CD4-positive, alpha-beta T cell treated with Interleukin-10 for 1 hour (primary cell): Measurements from ENCODE around the gene CACNA1D.
A peak's percentile ranks its signal among the peaks of the same experiment; 100 is the strongest.

Experiments
- DNase-seq: peaks from one replicate; pipeline ENCODE4 v3.0.0-alpha.2; 2020

The CACNA1D gene

DNA sequence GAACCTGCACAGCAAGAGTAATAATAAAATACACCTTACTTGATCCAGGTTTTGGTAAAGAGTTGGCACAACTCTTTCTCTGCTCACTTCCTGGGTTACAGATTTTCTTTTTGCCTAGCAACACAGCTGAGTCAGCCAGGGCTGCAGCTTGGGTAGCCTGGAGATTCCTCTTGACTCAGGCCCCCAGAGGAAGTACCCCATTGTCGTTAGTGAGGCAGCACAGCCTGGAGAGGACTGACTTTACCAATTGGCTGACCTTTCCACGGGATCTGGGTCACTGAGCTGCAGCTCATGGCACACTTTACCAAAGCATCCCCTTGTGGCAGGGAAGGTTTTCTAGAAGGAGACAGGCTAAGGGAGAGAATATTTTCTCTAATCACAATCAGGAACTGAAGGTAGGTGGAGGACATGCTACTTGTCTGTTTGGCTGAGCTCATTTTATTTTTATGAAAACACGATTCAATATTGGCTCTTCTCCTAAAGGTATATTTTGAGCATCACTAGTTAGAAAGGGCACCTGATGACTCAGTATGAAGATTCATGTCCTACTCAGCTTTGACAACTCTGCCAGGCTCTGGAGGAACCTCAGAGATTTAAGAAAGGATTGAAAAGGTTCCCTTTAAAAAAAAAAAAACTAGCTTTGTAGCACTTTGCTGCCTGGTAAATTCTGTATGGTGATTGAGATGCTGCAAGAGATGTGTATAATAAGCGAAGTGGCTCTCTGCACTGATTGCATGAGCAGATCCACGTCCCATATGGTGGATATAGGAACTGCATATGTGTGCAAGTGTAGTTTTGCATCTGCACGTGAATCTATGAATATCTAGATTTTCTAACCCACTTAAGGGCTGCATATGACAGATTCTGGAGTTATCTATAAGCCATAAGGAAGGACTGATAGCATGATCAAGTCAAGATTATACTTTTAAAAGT is 227.0 kb downstream of the CACNA1D start:
- DNase-seq = no peak

GRCh38 chr3:53724566-53724965 is 230.2 kb downstream of the CACNA1D start:
- DNase-seq = no peak

DNA sequence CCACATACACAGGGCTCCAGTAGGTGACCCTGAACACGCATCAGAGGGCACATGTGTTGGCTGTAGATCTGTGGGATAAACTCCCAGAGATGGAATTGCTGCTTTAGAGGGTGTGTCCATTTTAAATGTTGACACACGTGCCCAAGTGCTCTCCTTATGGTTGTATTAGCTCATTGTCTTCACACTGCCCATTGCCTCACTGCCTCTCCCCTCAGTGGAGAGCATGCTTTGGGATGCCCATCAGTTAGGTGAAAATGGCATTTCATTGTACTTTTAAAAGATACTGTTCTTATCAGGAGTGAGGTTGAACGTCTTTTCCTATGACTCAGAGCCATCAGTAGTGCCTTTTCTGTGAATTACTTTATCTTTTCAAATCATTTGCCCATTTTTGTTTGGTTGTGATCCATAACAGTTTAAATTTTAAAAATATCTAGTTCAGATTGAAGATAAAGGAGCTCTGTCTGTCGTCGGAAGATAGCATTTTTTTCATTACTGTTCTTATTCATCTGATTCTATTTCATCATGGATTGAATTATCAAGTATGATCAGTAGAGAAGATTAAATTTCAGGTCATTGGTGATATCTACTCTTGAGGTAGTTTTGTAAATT is 231.1 kb downstream of the CACNA1D start:
- no peak for DNase-seq

- DNase-seq = no peak
Measured at GRCh38 chr3:53726643-53727042, 232.2 kb downstream of the CACNA1D start.

GRCh38 chr3:53728606-53729005 is 234.2 kb downstream of the CACNA1D start:
- DNase-seq = no peak

- DNase-seq = no peak
Measured at GRCh38 chr3:53729159-53729558, 234.7 kb downstream of the CACNA1D start.

DNA sequence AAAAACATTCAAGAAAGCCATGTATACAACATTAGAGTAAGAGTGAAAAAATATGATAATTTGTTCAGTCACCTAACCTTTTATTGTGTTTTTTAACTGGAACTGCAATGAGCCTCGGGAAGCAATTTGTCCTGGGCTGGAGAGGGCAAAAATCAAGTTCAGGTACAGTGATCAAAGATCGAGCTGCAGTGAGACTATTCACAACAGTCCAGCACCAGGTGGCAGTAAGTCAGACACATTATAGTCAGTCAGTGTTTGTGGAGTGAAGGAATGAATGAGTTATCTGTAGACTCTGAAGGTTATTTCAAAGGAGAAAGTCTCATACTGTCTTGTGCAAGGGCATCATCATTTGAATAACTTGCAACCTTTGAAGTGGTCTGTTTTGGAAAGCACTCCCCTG is 235.2 kb downstream of the CACNA1D start:
- no peak for DNase-seq

DNA sequence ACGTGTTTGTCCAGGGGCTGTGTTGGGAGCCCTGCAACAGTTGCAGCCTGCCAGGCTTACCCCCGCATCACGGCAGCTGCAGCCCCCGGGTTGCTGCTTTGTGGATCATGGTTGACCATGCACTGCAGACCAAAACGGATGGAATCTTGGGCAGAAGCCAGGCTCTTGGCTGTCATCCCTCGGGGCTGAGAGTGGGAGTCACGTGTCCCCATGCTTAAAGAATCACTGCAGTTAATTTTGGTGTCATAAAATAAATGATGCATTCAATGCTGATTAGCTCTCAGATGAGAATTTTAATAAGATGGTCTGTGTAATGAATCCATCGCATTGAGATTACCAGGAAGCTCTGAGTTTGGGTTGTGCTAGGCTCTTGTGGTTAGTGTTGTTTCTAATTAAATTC is 236.2 kb downstream of the CACNA1D start:
- DNase-seq = no peak

DNA sequence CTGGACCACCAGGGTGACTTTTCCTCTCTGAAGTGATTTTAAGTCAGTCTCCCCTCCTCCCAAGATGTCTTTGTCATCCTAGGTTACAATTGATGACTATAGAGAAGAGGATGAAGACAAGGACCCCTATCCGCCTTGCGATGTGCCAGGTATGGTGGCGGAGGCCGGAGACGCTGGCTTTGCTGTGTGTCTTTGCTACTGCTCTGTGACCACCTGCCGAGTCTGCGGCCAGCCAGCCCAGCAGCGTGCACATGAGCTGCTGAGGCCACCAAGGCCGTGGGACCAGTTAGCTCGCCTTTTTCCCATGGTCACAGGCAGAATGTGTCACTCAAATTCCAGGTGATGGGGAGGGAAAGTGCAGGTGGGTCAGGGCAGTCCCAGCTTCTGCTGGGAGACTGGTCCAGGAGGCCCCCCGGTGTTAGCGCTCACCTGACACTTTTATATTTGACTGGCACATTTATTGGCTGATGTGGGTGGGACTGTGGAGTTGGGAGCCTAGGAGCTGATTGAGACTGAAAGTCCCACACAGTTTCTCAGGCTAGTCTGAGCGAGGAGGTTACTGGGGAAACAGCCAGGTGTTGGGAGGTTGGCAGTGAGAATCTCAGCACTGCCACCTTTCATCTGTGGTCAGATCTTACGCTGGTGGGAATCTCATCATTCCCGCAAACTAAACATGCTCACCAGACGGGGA is 237.7 kb downstream of the CACNA1D start:
- no peak for DNase-seq

GRCh38 chr3:53733446-53733845 is 239.0 kb downstream of the CACNA1D start:
- DNase-seq = no peak

- DNase-seq = no peak
Measured at GRCh38 chr3:53739966-53740365, 245.6 kb downstream of the CACNA1D start.

DNA sequence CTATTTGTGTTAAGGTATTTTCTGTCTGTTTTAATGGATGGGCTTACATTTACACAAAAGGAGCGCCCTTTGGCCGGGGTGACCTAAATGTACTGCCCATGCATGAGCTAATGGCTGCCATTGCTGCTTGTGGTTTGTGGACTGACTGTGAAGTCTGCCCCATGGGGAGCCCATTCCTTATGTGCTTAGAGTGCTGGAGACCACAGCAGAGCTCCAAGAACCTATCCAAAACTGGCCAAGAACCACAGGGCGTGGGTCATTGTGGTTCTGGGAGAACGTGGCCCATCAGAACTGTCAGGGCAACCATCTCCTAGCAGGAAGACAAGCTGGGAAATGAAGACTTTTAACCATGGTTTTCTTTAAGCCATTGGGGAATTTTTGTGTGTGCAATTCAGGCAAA is 246.5 kb downstream of the CACNA1D start:
- no peak for DNase-seq

GRCh38 chr3:53744351-53744750 is 249.9 kb downstream of the CACNA1D start:
- DNase-seq = no peak

DNA sequence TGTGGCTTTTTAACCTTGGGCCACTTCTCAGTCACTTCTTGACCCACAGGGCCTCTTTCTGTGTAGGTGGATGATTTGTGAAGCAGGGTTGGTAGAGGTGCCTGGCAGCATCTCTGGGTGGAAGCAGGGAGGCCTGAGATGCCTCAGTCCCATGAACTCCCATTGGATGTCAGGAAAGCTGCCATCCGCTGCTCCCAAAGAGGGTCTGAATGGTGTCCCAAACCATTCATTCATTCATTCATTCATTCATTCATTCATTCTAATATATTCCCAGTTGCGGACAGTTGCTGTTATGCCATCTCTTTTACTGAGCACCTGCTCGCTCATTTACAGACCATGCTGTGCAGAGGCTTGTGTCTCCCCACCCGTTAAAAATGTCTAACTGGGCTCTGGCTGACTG is 253.1 kb downstream of the CACNA1D start:
- no peak for DNase-seq

GRCh38 chr3:53748512-53749271 is 254.3 kb downstream of the CACNA1D start:
- DNase-seq = peak; percentile 7

GRCh38 chr3:53749448-53749847 is 255.0 kb downstream of the CACNA1D start:
- DNase-seq = no peak

DNA sequence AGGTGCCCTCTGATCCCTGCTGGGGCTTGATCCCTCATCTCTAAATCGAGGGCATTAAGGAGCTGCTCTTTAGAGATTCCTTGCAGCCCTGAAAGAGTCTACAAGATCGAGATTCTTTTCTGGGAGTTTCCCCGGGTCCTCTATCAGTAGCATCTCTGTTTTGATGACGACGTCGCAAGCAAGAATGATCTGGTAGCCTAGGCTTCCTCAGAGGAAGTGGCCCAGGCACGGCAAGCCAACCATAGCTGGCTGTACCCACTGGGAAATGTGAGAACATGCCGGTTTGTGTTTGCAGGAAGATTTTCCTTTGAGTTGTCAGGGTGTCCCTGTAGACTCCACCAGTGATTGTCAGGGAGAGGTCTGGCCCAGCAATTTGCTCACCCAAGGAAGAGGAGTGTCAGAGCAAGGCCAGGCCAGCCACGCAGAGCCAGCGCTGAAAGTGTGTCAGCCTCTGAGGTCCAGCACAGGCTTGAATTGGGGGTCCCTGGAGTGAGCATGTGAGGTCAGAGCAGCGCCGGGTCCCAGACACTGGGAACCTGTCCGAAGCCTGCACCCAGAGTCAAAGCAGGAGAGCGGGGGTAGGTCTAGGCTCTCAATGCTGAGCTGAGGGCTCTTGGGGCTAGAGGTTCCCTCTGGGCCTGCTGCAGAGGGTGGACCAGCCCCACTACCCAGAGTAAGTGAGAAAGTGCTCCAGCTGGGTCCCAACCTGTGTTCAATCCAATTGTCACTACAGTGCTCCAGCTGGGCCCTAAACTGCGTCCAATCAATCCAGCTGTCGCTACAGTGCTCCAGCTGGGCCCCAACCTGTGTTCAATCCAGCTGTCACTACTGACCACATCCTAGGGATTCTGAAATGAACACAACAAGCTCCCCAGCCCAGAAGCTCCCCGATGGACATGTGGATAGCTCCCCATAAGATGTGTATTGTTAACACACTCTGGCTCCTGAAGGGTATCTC is 256.1 kb downstream of the CACNA1D start:
- DNase-seq = peak; percentile 17

DNA sequence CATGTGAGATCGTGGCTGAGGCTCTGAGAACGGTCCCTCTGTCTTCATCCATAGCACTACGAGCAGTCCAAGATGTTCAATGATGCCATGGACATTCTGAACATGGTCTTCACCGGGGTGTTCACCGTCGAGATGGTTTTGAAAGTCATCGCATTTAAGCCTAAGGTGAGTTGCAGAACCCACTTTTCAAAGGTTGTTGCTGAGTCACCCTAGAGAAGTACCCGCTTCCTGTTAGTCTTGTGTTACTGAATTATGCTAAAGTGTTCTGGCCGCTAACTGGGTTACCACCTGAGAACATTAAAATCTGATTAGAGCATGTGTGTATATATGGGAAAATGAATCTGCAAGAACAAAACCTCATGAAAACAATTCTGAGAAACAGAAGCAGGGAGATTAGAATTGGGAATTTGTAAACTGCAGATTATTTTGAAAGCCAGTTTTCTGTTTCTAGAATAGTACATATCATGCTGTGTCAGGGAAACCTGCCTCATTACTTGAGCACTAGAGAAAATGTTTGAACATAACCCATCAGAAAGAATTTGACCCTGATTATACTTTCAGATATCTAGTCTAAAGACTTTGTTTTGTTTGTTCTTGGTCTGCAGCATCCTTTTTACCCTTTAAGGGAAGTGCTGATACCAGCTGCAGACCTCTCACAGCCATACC is 259.2 kb downstream of the CACNA1D start:
- DNase-seq = peak; percentile 26

GRCh38 chr3:53754325-53754724 is 259.9 kb downstream of the CACNA1D start:
- DNase-seq = no peak

- DNase-seq = no peak
Measured at GRCh38 chr3:53758846-53759245, 264.4 kb downstream of the CACNA1D start.

GRCh38 chr3:53763353-53763752 is 268.9 kb downstream of the CACNA1D start:
- no peak for DNase-seq
